GM10847 (cell line): ENCODE results near the gene HIF1AN.
A peak's percentile ranks its signal among the peaks of the same experiment; 100 is the strongest.

Experiments used
- POLR2A ChIP-seq: IDR thresholded peaks from 2 replicates; pipeline ENCODE4 v1.6.1; 2011; ENCODE audit not compliant: insufficient read length; ENCODE audit errors: extremely low read depth

The HIF1AN gene

GRCh38 chr10:100510533-100511308 lies 25.0 kb upstream of the HIF1AN start:
- TF ChIP-seq POLR2A, result no peak

DNA sequence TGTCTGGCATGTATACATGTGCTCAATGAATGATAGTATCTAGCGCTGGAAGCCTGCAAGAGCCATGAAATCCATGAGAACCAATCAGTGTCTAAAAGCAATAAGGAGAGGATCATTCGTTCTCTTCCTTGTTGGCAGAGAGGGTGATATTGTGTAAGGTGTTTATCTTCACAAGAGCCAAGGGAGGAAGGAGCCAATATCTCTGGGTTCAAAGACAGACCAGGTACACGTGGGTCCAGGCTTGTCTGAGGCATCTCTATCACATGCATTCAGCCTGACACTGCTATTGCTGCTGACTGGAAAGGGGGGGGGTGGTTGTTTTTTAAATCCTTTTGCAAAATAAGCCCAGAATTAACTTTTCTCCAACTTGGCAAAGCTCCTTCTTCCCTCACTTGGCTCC lies 20.1 kb upstream of the HIF1AN start:
- TF ChIP-seq POLR2A, result no peak

DNA sequence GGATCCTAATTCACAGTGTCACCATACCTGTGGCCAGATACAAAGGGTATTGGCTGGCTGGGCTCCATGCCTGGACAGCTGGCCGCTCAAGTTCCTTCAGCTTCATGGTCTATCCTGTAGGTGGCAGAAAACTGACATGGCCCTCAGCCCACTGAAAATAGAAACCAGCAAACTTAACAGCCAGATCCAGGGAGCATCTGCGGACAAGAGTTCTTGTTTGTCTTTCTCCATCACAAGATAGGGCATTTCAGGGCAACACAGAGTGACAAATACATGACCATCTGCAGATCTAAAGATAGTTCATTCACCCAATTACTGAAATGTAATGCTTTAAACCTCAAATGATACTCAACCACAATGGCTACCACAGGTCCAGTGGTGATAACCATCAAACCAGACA lies 18.9 kb upstream of the HIF1AN start:
- TF ChIP-seq POLR2A, result no peak

DNA sequence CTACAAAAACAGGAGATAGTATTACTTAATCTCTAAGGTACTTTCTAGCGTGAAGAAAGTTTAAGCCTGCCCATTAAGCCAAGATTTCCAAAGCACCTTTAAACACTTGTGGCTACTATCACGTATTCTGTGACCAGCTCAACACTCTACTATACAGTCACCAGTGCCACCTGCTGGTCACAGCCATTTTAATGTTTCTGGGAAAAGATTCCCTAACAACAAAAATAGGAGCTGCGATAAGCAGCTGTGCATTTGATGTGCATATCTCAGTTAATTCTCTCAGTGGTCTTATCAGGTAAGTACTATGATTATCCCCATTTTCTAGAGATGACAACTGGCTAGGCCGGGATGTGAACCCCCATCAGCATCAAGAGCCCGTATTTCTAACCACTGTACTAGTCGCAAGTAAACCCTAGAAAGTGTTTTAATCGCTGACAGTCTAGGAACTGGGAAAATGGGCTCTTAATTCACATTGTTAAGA lies 16.9 kb upstream of the HIF1AN start:
- TF ChIP-seq POLR2A, result no peak

GRCh38 chr10:100519311-100520051 lies 16.3 kb upstream of the HIF1AN start, which contains the start of gene SEC31B:
Gene SEC31B, minus strand, starts transcription at chr10:100519861. Its CDS starts 2,909 bp downstream, at chr10:100516952.
- no peak for TF ChIP-seq POLR2A

GRCh38 chr10:100520811-100521210 lies 14.9 kb upstream of the HIF1AN start:
- TF ChIP-seq POLR2A, result no peak

DNA sequence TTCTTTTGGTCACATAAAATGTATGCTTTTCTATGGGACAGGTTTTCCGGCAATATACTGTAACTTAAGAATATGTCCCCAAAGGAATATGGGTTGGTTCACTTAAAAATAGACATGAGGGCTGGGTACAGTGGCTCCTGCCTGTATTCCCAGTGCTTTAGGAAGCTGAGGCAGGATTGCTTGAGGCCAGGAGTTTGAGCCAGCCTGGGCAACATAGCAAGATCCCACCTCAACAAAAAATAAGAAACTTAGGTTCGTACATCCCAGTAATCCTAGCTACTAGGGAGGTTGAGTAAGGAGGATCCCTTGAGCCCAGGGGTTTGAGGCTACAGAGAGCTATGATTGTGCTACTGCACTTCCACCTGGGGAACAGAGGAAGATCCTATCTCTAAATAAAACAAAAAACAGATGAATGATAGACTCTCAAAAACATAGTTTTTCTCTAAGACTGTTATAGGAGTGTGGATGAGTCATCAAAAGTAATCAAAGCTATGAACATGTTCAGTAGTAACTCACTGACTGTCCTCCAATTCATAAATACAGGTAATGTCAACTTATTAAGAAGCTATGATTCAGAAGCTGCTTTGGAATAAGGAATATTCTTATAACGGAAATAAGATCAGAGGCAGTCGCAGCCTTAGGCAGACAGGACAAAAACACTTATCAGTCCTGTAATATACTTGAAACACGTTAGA lies 13.5 kb upstream of the HIF1AN start:
- no peak for TF ChIP-seq POLR2A

DNA sequence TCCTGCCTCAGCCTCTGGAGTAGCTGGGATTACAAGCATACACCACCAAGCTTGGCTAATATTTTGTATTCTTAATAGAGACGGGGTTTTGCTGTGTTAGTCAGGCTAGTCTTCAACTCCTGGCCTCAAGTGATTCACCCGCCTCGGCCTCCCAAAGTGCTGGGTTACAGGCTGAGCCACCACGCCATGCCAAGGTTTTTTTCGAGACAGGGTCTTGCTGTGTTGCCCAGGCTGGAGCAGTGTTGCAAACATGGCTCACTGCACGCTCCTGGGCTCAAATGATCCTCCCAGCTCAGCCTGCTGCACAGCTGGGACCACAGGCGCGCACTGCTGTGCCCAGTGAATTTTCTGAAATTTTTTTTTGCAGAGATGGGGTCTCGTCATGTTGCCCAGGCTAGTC lies 12.8 kb upstream of the HIF1AN start:
- no peak for TF ChIP-seq POLR2A

- no peak for TF ChIP-seq POLR2A
These were observed 11.5 kb upstream of the HIF1AN start for GRCh38 chr10:100524206-100524605.

- TF ChIP-seq POLR2A, result no peak
These were observed 11.1 kb upstream of the HIF1AN start for GRCh38 chr10:100524638-100525037.

- no peak for TF ChIP-seq POLR2A
These were observed 7.4 kb upstream of the HIF1AN start for GRCh38 chr10:100528123-100528886.

- no peak for TF ChIP-seq POLR2A
These were observed 6.7 kb upstream of the HIF1AN start for GRCh38 chr10:100528921-100529474.

- peak; percentile 79 for TF ChIP-seq POLR2A
These were observed 6.1 kb upstream of the HIF1AN start, which contains the start of gene NDUFB8 for GRCh38 chr10:100529475-100530298. Gene NDUFB8, minus strand, starts transcription at chr10:100529871. Its CDS starts 20 bp downstream, at chr10:100529851.

GRCh38 chr10:100531761-100532160 lies 4.0 kb upstream of the HIF1AN start:
- no peak for TF ChIP-seq POLR2A
